ENCODE measurements around the gene OBP2A. TPM values are rescaled to one million over a fixed set of nuclear protein-coding genes. Genes with fewer than 3 reads are reported as not detected.

OBP2A gene
- total and polyA plus RNA-seq, 12 donors, result not detected

DNA sequence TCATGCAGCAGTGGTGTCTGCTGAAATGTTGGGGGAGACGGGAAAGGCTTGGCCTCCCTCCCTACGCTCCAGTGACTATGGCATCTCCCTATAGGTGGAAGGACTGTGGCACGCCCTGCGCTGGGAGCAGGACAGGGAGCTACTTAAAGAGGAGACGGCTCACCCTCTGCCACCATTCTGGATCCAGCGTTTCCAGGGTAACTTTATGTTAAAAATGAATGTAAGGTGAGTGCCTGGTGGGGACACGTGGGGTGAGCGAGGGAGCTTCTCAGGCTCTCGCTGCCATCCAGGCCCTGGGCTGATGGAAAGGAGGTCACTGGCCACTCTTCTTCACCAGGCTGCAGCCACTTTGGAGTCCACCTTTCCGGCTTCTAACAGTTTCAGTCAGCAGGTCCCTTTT, 31.3 kb downstream of the OBP2A start:
- no peak overlapping the region for H3K4me3 ChIP-seq
- no peaks in the 10 kb centered on the region for H3K27me3 ChIP-seq
- TF ChIP-seq POLR2A (IDR thresholded peaks at IDR 0.05), result no peak
- TF ChIP-seq, protein P1, sequence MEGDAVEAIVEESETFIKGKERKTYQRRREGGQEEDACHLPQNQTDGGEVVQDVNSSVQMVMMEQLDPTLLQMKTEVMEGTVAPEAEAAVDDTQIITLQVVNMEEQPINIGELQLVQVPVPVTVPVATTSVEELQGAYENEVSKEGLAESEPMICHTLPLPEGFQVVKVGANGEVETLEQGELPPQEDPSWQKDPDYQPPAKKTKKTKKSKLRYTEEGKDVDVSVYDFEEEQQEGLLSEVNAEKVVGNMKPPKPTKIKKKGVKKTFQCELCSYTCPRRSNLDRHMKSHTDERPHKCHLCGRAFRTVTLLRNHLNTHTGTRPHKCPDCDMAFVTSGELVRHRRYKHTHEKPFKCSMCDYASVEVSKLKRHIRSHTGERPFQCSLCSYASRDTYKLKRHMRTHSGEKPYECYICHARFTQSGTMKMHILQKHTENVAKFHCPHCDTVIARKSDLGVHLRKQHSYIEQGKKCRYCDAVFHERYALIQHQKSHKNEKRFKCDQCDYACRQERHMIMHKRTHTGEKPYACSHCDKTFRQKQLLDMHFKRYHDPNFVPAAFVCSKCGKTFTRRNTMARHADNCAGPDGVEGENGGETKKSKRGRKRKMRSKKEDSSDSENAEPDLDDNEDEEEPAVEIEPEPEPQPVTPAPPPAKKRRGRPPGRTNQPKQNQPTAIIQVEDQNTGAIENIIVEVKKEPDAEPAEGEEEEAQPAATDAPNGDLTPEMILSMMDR (IDR thresholded peaks at IDR 0.05), result no peak
- no peaks in the 10 kb centered on the region for H3K4me1 ChIP-seq (replicated peaks in 1 of 2)
- H3K36me3 ChIP-seq (replicated peaks in 1 of 2), result no peaks in the 10 kb centered on the region
- intact Hi-C loops (cut with DNase I), result no loop called here
- H3K9me3 ChIP-seq (replicated peaks in 1 of 3), result no peaks in the 10 kb centered on the region
- WGBS, 4 donors, result 86 to 97% (median 92%) methylated on average over 5 to 10 of the region's 10 CpGs
- no peak overlapping the region for H3K27ac ChIP-seq
- DNase-seq, result no peak

- H3K36me3 ChIP-seq (replicated peaks in 1 of 2), result no peaks in the 10 kb centered on the region
- WGBS, 4 donors, result 38 to 65% (median 49%) methylated on average over 2 of the region's 2 CpGs
- no peaks in the 10 kb centered on the region for H3K9me3 ChIP-seq (replicated peaks in 1 of 3)
- TF ChIP-seq POLR2A (IDR thresholded peaks at IDR 0.05), result no peak
- H3K4me1 ChIP-seq (replicated peaks in 1 of 2), result peaks cover 12 to 13% of the 10 kb centered on the region in 2 donors
- no peak for DNase-seq
- intact Hi-C loops (cut with DNase I), result no loop called here
- H3K27me3 ChIP-seq, result no peaks in the 10 kb centered on the region
- H3K27ac ChIP-seq, result no peak overlapping the region
- no peak overlapping the region for H3K4me3 ChIP-seq
Measured at GRCh38 chr9:135579356-135579755, 33.4 kb downstream of the OBP2A start.

GRCh38 chr9:135579889-135580660, 34.1 kb downstream of the OBP2A start:
- H3K36me3 ChIP-seq (replicated peaks in 1 of 2), result no peaks in the 10 kb centered on the region
- H3K27ac ChIP-seq, result no peak overlapping the region
- intact Hi-C loops (cut with DNase I), result no loop called here
- peaks cover 14 to 17% of the 10 kb centered on the region in 2 donors for H3K4me1 ChIP-seq (replicated peaks in 1 of 2)
- no peak for DNase-seq
- WGBS, 4 donors, result 68 to 79% (median 71%) methylated on average over 10 of the region's 10 CpGs
- H3K9me3 ChIP-seq (replicated peaks in 1 of 3), result no peaks in the 10 kb centered on the region
- no peak for TF ChIP-seq POLR2A (IDR thresholded peaks at IDR 0.05)
- TF ChIP-seq, protein P1 (IDR thresholded peaks at IDR 0.05), result no peak
- H3K4me3 ChIP-seq, result no peak overlapping the region
- no peaks in the 10 kb centered on the region for H3K27me3 ChIP-seq

GRCh38 chr9:135580664-135581380, 34.9 kb downstream of the OBP2A start:
- H3K27me3 ChIP-seq, result no peaks in the 10 kb centered on the region
- 85 to 93% (median 90%) methylated on average over 7 to 11 of the region's 11 CpGs for WGBS, 4 donors
- no peak for DNase-seq
- TF ChIP-seq, protein P1 (IDR thresholded peaks at IDR 0.05), result no peak
- TF ChIP-seq POLR2A (IDR thresholded peaks at IDR 0.05), result no peak
- H3K36me3 ChIP-seq (replicated peaks in 1 of 2), result no peaks in the 10 kb centered on the region
- intact Hi-C loops (cut with DNase I), result no loop called here
- H3K4me3 ChIP-seq, result no peak overlapping the region
- no peaks in the 10 kb centered on the region for H3K9me3 ChIP-seq (replicated peaks in 1 of 3)
- peaks cover 19 to 23% of the 10 kb centered on the region in 2 donors for H3K4me1 ChIP-seq (replicated peaks in 1 of 2)
- no peak overlapping the region for H3K27ac ChIP-seq

Data from adrenal gland (tissue), 12 donors.